SU-DHL-6 (cell line): ENCODE results near the gene PPL.

Experiments
- H2AFZ ChIP-seq: fragments of 200-600 bp; sonication (generic); 2 replicates; pipeline ENCODE4 v1.6.1; 2014; ENCODE audit warnings: low read depth, mild to moderate bottlenecking, moderate library complexity, mixed read lengths, antibody characterized with exemption, low read length; ENCODE audit not compliant: severe bottlenecking
- H3F3A ChIP-seq: fragments of 200-600 bp; shearing (Covaris generic); 2 replicates; pipeline ENCODE4 v1.6.0; 2016; ENCODE audit warnings: antibody characterized with exemption, mild to moderate bottlenecking; ENCODE audit not compliant: insufficient read depth
- H3K27ac ChIP-seq: fragments of 200-600 bp; sonication (generic); 2 replicates; pipeline ENCODE4 v1.5.1; 2016; ENCODE audit warnings: low read depth, mild to moderate bottlenecking, low read length, moderate library complexity, mixed read lengths
- H3K27me3 ChIP-seq: fragments of 200-600 bp; sonication (generic), shearing (Covaris generic); 2 replicates; pipeline ENCODE4 v1.6.0; 2014; ENCODE audit warnings: mild to moderate bottlenecking, low read length
- H3K36me3 ChIP-seq: fragments of 200-600 bp; sonication (generic); 2 replicates; pipeline ENCODE4 v1.6.1; 2014; ENCODE audit warnings: mild to moderate bottlenecking, low read length, mixed read lengths
- H3K4me2 ChIP-seq: fragments of 300-600, 200-600 bp; shearing (Covaris generic), sonication (generic); 2 replicates; pipeline ENCODE4 v1.6.0; 2014; ENCODE audit warnings: low read length, low read depth, mild to moderate bottlenecking; ENCODE audit not compliant: poor library complexity, severe bottlenecking
- H3K4me3 ChIP-seq: fragments of 200-600 bp; sonication (generic); 2 replicates; pipeline ENCODE4 v1.5.1; 2014; ENCODE audit warnings: antibody characterized with exemption, low read length, mild to moderate bottlenecking, mixed read lengths; ENCODE audit not compliant: insufficient read depth, poor library complexity, severe bottlenecking
- H3K79me2 ChIP-seq: fragments of 200-600 bp; sonication (generic); 2 replicates; pipeline ENCODE4 v1.6.1; 2014; ENCODE audit warnings: mild to moderate bottlenecking, low read length, moderate library complexity; ENCODE audit not compliant: insufficient read depth
- H3K9ac ChIP-seq: fragments of 200-600 bp; sonication (generic); 2 replicates; pipeline ENCODE4 v1.7.0; 2014; ENCODE audit warnings: mild to moderate bottlenecking, low read length
- H3K9me2 ChIP-seq: fragments of 200-600 bp; sonication (generic); replicated peaks from 2 replicates; pipeline ENCODE4 v1.6.1; 2014; ENCODE audit warnings: low read length; ENCODE audit not compliant: insufficient read depth
- H3K9me3 ChIP-seq: fragments of 200-600 bp; sonication (generic); 2 replicates; pipeline ENCODE4 v1.6.1; 2014; ENCODE audit warnings: low read length, mixed read lengths; ENCODE audit not compliant: insufficient read depth
- H4K20me1 ChIP-seq: fragments of 200-600 bp; sonication (generic); 2 replicates; pipeline ENCODE4 v1.6.1; 2014; ENCODE audit warnings: low read depth, mild to moderate bottlenecking, antibody characterized with exemption, low read length, moderate library complexity, mixed read lengths
- CTCF ChIP-seq: fragments of 200-600 bp; sonication (generic); IDR thresholded peaks from one replicate; pipeline ENCODE4 v1.5.1; 2017; ENCODE audit warnings: antibody characterized with exemption, mild to moderate bottlenecking, low read length, moderate library complexity; ENCODE audit not compliant: insufficient read depth, poor library complexity, severe bottlenecking
- EZH2phosphoT487 ChIP-seq: fragments of 200-600 bp; sonication (generic), shearing (Covaris generic); conservative IDR thresholded peaks from 2 replicates; pipeline ENCODE4 v1.6.1; 2018; ENCODE audit warnings: mild to moderate bottlenecking, antibody characterized with exemption, low read length, moderate library complexity, mixed read lengths

PPL gene

GRCh38 chr16:4926928-4927327, 10.0 kb downstream of the PPL start:
- Histone ChIP-seq H3K9me2 (no peaks in the 10 kb centered on the region), H3K36me3 (no peaks in the 10 kb centered on the region), H3F3A (no peaks in the 10 kb centered on the region), H3K79me2 (no peaks in the 10 kb centered on the region), H3K4me3 (no peak overlapping the region), H3K4me2 (no peak overlapping the region), H4K20me1 (no peaks in the 10 kb centered on the region), H3K9me3 (peaks cover 7% of the 10 kb centered on the region; the same call in 1 of the 2 replicates), H2AFZ (no peak overlapping the region), H3K9ac (no peak overlapping the region), H3K27ac (no peak overlapping the region), H3K27me3 (no peaks in the 10 kb centered on the region)
- TF ChIP-seq CTCF (no peak), EZH2phosphoT487 (no peak)

- Histone ChIP-seq H3F3A (no peaks in the 10 kb centered on the region), H3K9me2 (no peaks in the 10 kb centered on the region), H3K4me2 (no peak overlapping the region), H3K9ac (no peak overlapping the region), H4K20me1 (no peaks in the 10 kb centered on the region), H2AFZ (no peak overlapping the region), H3K27me3 (no peaks in the 10 kb centered on the region), H3K27ac (no peak overlapping the region), H3K9me3 (peaks cover 7% of the 10 kb centered on the region; the same call in 1 of the 2 replicates), H3K4me3 (no peak overlapping the region), H3K36me3 (no peaks in the 10 kb centered on the region), H3K79me2 (no peaks in the 10 kb centered on the region)
- TF ChIP-seq EZH2phosphoT487 (no peak), CTCF (no peak)
These were observed 11.2 kb downstream of the PPL start for GRCh38 chr16:4925791-4926190.

GRCh38 chr16:4925293-4925607, 11.7 kb downstream of the PPL start:
- H3K4me2 ChIP-seq, result no peak overlapping the region
- no peak overlapping the region for H3K4me3 ChIP-seq
- no peak overlapping the region for H3K9ac ChIP-seq
- TF ChIP-seq EZH2phosphoT487 (no peak), CTCF (no peak)
- no peak overlapping the region for H3K27ac ChIP-seq
- H3K36me3 ChIP-seq, result no peaks in the 10 kb centered on the region
- H3K9me2 ChIP-seq, result no peaks in the 10 kb centered on the region
- H3K9me3 ChIP-seq, result peaks cover 7% of the 10 kb centered on the region; the same call in 1 of the 2 replicates
- no peak overlapping the region for H2AFZ ChIP-seq
- H4K20me1 ChIP-seq, result no peaks in the 10 kb centered on the region
- H3K27me3 ChIP-seq, result no peaks in the 10 kb centered on the region
- H3K79me2 ChIP-seq, result no peaks in the 10 kb centered on the region
- H3F3A ChIP-seq, result no peaks in the 10 kb centered on the region
